Cortex of kidney (tissue), 1 donor: ENCODE measurements around the gene TSC1.
"Not testable (repeated sequence)": the region's sequence is repeated elsewhere in the genome, so short reads cannot be mapped to it uniquely, and the experiment has no call there.

Source experiments
- DNase-seq: peaks from one replicate; lab custom pipeline; 2025; lab: John Stamatoyannopoulos, UW

The TSC1 gene

GRCh38 chr9:132976571-132976970 is 32.2 kb upstream of the TSC1 start:
- DNase-seq, result no peak

DNA sequence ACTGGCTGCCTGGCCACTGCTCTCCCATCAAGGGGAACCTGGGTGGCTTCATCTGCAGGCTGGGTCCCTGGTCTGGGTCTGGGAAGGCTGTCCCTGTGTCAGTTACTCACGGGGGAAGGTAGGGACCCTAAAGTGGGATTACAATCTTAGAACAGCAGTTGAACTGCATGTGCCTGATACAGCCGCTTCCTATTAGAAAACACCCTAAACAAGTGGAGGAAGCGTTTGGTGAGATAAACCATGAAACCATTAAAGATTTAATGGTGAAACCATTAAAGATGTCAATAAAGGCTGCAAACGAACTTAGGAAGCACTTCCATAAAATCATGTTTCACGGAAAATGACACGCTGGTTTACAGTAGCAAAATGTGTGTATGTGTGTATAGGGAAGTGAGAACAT is 31.5 kb upstream of the TSC1 start:
- no peak for DNase-seq

DNA sequence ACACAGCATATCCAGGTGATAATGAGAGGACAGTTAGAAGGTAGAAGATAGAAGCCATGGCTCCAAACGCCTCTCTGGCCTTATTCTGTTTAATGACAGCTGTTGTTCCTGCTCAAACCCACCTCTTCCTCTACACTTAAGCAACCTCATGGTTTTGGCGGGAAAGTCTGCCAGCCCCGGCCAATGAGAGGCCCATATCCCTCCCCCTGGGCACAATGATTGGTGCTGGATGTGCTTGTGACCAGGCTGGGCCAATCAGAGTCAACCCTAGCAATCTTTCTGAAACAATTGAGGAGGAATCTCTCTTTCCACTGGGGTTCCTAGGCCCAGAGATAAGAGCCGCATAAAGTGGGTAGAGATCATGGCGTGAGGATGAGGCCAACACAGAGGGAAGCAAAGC is 29.3 kb upstream of the TSC1 start:
- no peak for DNase-seq

DNA sequence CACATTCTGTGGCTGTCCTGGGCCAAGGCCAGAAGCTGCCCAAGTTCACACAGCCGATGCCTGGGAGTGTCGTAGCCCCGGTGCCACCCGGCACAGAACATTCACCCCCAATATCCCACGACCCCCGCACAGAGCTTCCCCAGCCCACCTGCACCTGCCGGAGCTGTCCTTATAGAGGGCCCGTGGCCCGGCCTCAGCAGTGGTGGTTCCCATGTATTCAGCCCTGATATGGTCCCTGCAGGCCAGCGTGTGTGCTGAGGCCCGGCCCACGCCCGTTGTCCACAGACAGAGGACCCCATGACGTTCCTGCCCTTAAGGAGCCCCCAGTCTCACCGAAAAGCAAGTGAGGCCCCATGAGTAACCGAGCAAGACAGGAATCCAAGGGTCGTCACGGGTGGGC is 28.8 kb upstream of the TSC1 start:
- DNase-seq, result no peak

DNA sequence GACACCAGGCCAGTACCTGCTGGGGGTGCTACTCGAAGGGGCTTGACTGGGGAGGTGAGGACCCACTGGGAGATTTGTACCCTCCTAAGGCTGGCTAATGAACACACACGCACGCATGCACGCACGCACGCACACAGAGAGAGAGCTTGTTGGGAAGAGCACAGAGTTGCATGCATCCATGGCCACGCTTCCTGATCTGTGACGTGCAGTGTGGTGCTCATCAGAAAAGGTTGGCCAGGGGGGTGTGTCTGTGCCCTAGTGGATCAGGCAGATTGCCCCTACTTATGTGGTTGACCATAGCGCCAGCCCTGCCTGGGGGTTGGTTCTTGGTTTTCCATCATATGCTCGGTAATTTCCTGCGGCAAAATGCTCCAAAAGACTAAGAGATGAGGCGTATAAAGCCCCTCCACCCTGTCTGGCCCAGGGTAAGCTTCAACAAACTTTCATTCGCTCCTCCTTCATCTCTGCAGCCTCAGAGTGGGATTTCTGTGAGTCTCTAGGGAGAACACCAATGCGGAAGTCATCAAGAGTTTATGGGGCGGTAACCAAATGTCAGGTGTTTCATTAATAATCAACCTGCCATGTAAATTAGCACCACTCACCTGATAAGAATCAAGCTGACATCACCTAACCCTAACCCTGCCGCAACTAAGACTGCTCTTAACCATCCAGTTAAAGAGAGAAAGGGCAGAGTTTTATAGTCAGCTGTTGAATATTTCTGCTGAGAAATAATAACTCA is 26.1 kb upstream of the TSC1 start:
- no peak for DNase-seq

DNA sequence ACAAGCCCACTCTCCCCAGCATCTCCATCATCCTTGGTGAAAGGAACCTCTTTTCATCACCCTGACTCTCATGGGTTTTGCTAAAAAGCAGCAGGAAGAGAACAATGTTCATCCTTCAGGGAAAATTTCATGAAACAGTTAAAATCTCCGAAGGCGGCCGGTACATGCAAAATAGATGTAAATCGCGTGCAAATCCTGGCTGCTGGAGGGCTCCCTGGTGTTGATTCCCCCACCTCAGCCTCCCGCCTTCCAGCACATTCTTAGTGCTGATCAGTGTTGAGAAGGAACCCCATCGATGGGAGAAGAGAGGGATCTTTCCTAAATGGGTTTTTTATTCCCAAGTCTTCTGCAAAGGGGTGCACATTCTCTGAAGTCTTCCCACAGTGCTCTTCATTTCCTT is 25.4 kb upstream of the TSC1 start:
- DNase-seq, result no peak

DNA sequence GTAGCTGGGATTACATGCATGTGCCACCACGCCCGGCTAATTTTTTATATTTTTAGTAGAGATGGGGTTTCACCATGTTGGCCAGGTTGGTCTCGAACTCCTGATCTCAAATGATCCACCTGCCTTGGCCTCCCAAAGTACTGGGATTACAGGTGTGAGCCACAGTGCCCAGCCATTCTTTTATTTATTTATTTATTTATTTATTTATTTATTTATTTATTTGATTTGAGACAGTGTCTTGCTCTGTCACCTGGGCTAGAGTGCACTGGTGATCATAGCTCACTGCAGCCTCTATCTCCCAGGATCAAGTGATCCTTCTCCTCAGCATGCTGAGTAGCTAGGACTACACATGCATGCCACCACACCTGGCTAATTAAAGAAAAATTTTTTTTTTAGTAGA is 23.5 kb upstream of the TSC1 start:
- DNase-seq, result not testable (repeated sequence)

DNA sequence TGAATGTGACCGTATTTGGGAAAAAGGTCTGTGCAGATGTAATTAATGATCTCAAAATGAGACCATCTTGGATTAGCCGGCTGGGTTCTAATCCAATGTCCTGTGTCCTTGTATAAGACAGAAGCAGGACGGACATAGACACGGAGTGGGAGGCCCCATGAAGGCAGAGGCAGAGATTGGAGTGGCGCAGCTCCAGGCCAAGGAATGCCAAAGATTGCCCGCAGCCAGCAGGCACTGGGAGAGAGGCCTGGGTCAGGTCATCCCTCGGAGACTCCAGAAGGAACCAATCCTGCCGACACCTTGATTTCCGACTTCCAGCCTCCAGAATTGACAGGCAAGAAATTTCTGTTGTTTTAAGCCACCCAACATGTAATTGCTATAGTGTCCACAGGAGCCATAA is 21.1 kb upstream of the TSC1 start:
- DNase-seq, result no peak

DNA sequence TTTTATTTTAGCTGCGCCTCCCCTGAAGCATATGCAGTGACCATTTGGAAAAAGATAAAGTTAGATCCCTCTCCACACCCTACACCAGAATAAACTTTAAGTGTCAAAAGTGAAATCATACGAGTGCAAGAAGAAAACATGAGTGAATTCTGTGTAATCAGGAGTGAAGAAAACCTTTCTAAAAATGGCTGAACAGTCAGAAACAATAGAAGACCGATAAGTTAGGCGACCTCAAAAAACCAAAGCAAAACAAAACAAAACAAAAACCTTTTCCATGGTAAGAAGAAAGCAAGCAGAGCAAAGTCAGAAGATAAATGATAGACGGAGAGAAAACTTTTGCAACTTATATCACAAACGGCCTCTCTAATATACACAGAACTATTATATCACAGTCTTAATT is 16.6 kb upstream of the TSC1 start:
- DNase-seq, result no peak

GRCh38 chr9:132957805-132958204 is 13.4 kb upstream of the TSC1 start:
- DNase-seq, result no peak

DNA sequence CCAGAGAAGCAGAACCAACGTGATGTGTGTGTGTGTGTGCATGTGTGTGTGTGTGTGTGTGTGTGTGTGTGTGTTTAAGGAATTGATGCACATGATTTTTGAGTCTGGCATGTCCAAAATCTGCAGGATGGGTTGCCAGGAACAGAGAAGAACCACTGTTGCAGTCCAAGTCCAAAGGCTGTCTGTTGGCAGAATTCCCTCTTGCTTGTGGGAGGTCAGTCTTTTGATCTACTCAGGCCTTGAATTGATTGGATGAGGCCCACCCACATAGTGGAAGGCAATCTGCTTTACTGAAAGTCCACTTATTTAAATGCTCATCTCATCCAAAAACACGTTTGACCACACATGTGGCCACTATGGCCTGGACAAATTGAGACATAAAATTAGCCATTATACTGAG is 11.4 kb upstream of the TSC1 start:
- no peak for DNase-seq

DNA sequence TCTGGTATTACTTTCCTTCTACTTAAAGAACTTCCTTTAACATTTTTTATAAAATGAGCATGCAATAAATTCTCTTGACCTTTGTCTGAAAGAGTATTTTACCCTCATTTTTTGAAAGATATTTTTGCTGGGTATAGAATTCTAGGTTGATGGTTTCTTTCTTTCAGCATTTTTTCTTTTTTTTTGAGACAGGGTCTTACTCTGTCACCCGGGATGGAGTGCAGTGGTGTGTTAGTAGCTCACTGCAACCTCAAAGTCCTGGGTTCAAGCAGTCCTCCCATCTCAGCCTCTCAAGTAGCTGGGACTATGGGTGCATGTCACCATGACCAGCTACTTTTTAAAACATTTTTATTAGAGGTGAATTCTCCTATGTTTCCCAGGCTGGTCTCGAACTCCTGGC is 10.7 kb upstream of the TSC1 start:
- DNase-seq, result no peak

GRCh38 chr9:132949709-132950108 is 5.3 kb upstream of the TSC1 start:
- no peak for DNase-seq

DNA sequence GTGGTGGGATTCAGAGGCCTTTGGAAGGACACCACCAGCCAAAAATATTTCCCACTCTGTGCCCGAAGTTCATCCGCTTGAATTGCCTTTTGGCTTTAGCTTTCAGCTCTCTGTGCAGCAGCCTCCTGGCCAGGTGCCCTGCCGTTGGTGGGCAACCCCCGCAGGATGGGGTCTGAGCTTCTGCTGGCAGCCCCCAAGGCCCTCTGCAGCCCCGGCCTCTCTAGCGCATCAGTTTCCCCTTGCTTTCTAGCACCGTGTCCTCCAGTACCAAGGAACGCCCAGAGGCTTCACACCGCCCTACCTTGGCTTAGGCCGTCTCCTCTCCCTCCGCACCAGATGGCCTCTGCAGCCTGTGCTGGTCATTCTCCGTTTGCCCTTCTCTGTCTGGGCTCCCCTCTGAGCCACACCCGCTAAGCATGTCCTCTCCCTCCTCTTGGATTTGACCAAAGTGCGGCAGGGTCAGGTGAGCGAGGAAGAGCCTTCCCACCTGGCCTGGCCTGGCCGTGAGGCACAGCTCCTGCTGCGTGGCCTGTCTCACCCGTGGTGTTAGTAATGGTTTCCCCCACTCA is 4.2 kb upstream of the TSC1 start:
- no peak for DNase-seq

DNA sequence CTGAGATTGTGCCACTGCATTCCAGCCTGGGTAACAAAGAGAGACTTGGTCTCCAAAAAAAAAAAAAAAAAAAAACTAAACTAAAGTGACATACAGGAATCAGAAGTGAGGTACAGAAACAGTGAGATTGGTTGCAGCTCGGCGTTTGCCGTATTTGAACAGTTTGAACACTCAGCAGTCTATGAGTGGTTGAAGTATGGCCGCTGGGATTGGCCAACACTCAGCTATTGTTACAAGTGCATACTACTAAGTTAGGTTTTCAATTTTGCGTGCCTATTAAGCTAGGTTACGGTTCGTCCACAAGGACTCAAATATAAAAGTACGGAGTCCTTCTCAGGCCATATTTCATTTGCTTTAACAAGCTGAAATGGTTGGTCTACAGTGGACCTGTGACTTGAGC is 3.3 kb upstream of the TSC1 start:
- DNase-seq, result no peak

DNA sequence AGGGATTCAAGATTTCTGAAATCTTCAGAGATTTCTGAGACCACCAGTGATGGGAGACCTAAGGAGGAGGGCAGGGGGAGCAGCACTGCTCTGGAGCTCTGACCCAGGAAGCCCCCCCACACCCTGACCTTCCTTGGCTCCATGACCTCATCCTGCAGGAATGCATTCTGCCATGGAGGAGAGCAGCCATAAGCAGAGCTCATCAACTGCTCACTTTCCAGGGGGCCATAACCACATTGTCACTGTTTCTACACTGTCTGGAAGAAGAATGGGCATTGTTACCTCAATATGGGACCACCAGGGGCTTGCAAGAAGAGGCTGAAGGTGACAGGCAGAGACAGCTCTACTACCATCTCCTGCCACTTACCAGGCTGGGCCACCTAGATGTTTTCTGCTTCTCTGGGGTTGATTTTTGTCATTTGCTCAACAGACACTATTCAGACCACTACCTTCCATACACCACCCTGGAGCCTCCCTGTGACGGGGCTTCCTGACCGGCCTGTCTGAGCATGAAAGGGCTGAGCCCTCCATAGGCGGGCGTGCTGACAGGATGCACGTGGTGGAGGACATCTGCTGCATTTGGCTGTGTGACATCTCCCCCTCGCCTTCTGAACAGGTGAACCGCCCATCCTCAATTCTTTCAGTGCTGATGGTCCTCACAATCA is 2.3 kb upstream of the TSC1 start:
- DNase-seq, result no peak

DNA sequence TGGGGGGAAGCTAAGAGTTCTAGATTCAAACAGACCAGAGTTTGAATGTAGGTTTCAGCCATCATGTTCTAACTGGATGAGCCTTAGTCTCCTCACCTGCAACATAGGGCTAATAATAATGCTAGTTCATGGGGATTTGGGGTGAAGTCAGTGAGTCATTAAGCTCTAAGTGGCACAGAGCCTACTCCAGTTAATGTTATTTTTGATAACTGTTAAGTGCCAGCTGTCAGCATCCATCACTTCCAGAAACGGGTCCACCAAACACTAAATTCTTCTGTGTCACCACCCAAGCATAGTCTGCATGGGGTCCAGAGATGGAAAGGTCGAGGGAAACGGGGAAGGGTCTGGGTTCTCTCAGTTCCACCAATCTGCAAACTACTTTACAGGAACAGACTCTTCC is 1.8 kb upstream of the TSC1 start:
- DNase-seq, result no peak

DNA sequence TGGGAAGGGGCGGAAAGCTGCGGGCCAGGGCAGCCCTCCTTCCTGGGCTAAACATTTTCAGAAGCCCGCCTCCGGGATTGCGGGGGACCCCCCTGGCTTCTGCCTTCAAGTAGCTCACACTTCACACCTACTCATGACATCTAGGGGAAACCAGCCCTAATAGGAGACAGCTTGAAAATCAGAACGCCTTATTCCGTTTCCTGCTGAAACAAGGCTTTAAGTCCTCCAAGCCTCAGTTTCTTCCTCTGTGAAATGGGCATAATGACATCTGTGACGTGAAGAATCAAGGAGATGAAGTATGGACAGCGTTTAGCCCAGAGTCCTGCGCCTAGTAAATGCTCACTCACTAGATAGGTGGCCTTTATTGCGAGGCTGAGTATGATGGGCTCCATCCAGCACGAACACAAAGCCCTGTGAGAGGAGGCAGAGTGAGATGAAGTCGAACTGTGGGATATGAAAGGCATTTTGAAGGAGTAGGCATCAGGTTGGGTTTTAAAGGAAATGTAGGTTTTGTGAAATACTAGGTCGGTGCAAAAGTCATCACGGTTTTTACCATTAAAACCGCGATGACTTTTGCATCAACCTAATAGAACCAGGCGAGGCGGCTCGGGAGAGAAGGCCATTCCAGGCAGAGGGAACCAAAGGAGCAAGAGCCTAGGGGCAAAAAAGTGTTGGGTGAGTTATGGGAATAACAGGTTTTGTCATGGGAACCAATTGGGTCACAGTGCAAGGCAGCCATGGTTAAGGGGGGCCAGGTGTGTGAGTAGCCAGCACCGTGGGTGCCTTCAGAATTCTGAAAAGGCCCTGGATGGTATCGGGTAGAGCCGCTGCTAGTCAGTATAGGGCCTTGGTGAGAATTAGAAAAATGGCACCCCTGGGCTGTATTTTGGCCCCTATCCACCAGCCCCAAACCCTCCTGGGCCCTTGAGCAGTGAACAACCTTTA is 1.0 kb upstream of the TSC1 start:
- no peak for DNase-seq

DNA sequence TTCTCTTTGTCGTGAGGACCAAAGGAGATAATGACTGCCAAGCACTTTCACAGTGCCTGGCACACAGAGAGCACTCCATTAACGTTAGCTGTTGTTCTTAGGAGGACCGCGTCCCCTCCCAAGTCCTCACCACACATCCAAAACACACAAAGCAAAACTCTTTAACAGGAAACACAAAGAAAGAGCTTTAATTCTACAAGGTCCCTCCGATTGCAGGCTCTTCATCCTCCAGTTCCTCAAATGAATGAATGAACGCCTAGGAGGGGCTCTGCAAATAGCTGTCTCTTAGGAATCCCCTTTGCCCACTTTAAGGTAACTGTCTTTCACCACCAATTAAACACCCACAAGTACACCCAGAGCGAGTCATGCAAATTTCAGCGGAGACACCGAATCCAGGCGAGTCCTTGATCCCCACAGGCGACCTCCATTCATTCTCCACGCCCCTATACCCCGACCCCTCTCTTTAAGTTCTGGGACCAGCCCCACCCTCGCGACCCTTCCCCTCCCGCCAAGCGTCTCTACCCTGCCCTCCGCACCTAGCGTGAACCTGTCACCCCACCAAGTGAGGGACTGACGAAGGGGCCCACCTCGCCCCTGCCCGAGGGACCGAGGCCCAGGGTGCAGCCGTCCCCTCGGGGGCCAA is 644 bp downstream of the TSC1 start:
- DNase-seq, result no peak

- no peak for DNase-seq
These were observed 1.8 kb downstream of the TSC1 start for GRCh38 chr9:132942541-132943182.

DNA sequence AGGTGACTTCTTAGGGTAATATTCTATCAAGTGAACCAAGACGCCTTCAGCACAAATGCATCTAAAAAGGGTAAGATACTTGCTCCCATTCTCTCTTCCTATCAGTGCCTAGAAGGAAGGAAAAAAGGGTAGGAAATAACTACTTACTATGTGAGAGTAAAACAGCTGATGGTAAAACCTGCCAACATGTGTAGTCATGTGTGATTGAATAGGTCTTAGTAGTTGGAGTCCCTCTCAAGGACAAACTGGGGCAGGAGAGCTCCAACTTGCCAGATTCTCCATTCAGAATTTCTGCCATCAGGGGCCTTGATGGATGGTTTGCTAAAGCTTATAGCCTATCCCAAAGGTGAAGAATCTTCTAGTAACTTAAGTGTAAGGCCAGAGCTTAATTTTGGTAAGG is 5.2 kb downstream of the TSC1 start:
- DNase-seq, result no peak
